ENCODE measurements around the gene B3GNT7.

DNA sequence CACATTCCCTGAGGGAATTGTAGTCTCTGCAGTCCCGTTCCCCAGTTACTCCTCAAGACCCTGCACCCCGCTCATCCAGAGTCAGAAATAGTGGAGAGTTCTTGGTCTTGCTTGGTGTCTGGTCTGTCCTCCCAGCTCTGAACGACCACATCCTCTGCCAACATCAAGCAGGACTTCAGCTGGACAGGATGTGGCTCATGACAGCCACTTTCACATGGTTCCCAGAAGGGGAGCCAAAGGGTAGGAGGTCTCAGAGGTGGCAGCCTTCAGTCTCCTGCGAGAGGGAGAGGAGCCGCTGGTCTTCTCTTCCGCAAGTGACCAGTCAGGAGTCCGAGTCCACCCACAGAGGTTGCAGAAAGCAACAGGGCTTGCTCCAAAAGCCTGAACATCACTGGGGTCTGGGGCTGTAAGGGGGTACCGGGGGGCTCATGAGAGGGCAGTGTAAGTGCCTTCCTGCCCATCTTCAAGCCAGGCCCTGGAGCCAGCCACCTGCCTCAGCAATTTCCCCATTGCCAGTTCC is 29.8 kb downstream of the B3GNT7 start:
- TF ChIP-seq POLR2A (IDR thresholded peaks at IDR 0.05) (no peak), POLR2AphosphoS5 (IDR thresholded peaks at IDR 0.05) (no peak)
- TF ChIP-seq, protein P1, sequence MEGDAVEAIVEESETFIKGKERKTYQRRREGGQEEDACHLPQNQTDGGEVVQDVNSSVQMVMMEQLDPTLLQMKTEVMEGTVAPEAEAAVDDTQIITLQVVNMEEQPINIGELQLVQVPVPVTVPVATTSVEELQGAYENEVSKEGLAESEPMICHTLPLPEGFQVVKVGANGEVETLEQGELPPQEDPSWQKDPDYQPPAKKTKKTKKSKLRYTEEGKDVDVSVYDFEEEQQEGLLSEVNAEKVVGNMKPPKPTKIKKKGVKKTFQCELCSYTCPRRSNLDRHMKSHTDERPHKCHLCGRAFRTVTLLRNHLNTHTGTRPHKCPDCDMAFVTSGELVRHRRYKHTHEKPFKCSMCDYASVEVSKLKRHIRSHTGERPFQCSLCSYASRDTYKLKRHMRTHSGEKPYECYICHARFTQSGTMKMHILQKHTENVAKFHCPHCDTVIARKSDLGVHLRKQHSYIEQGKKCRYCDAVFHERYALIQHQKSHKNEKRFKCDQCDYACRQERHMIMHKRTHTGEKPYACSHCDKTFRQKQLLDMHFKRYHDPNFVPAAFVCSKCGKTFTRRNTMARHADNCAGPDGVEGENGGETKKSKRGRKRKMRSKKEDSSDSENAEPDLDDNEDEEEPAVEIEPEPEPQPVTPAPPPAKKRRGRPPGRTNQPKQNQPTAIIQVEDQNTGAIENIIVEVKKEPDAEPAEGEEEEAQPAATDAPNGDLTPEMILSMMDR (IDR thresholded peaks at IDR 0.05): no peak

Measured in upper lobe of left lung (tissue), 4 donors.